ENCODE results near the gene BMPR1A. TPM values are rescaled to one million over a fixed set of nuclear protein-coding genes. Genes with fewer than 3 reads are reported as not detected.

Gene BMPR1A
- total RNA-seq, result 10 to 100 TPM in 1 of 2 donors, 1 to 10 TPM in 1; 7.0 to 11.8 TPM

DNA sequence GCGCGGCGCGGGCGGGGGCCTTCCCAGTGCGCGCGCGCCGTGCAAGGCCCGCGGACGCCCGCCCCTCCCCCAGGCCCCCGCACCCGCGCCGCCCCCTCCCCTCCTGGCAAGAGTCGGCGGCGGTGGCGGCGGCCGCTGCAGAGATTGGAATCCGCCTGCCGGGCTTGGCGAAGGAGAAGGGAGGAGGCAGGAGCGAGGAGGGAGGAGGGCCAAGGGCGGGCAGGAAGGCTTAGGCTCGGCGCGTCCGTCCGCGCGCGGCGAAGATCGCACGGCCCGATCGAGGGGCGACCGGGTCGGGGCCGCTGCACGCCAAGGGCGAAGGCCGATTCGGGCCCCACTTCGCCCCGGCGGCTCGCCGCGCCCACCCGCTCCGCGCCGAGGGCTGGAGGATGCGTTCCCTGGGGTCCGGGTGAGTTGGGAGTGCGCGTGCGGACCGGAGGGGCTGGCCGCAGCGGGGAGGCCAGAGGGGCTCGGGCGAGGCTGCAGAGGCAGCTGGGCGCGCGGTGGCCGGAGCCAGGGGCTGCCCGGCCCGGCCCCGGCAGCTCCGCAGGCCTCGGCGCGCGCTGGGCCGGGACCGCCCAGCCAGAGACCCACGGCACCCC lies at the start of gene BMPR1A:
TSS of gene BMPR1A (plus strand) at position 109 of the 602 bp plus-strand sequence. CDS start 119,400 bp downstream, outside the sequence.
- DNase-seq (no peak), ATAC-seq (replicated peaks in 1 of 2) (peak; percentile 66 to 70)
- Mint-ChIP-seq H3K36me3 (ENCODE audit: insufficient read depth in 2 of 2) (peaks cover 3% of the 10 kb centered on the region in 2 donors), H3K27me3 (ENCODE audit: low read depth) (peaks cover 44% of the 10 kb centered on the region), H3K27ac (peak within 1 kb of the TSS; percentile 87), H3K4me1 (ENCODE audit: low read depth) (peaks cover 43% of the 10 kb centered on the region), H3K4me3 (peak within 1 kb of the TSS; percentile 88 to 95), H3K9me3 (no peaks in the 10 kb centered on the region)

DNA sequence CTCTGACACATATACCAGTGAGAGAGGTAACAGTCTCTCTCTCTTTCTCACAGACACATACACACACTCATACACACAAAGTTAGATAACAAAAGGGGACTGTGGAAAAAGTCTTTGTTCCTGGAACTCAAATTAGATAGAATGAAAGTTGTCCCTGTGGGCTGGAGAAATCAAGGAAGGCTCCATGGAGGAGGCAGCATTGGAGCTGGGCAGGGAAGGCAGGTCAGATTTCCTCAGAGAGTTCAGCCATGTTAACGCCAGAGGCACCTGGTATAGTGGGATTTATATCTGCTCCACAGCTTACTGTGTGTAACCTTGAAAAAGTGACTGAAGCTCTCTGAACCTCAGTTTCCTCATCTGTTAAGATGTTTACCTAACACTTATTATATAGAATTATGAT lies 49.4 kb upstream of the BMPR1A start:
- DNase-seq (no peak), ATAC-seq (replicated peaks in 1 of 2) (no peak)
- Mint-ChIP-seq H3K4me1 (ENCODE audit: low read depth) (peaks cover 18% of the 10 kb centered on the region), H3K27me3 (ENCODE audit: low read depth) (no peaks in the 10 kb centered on the region), H3K9me3 (no peaks in the 10 kb centered on the region), H3K4me3 (no peak overlapping the region), H3K27ac (no peak overlapping the region), H3K36me3 (ENCODE audit: insufficient read depth in 2 of 2) (no peaks in the 10 kb centered on the region)

DNA sequence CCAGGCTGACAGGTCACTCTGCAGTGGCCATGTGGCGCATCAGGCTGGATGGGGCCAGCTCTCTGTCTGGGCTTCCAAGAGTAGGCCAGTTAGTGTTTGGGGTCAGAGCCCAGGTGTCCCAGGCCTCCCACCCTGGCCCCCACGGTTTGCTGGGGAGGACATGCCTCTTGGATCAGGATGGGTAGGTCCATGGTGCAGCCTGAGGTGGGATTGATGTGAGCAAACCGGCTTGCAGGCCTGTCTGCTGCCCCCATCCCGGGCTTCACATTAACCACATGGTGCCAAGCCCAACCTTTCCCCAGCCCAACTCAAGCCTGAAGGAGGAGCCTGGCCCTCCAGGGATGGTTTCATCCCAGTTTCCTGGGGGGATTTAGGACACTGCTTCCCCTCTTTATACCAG lies 48.9 kb upstream of the BMPR1A start:
- Mint-ChIP-seq H3K27ac (no peak overlapping the region), H3K36me3 (ENCODE audit: insufficient read depth in 2 of 2) (no peaks in the 10 kb centered on the region), H3K9me3 (no peaks in the 10 kb centered on the region), H3K27me3 (ENCODE audit: low read depth) (no peaks in the 10 kb centered on the region), H3K4me3 (no peak overlapping the region), H3K4me1 (ENCODE audit: low read depth) (peaks cover 22% of the 10 kb centered on the region)
- DNase-seq (no peak), ATAC-seq (replicated peaks in 1 of 2) (no peak)

DNA sequence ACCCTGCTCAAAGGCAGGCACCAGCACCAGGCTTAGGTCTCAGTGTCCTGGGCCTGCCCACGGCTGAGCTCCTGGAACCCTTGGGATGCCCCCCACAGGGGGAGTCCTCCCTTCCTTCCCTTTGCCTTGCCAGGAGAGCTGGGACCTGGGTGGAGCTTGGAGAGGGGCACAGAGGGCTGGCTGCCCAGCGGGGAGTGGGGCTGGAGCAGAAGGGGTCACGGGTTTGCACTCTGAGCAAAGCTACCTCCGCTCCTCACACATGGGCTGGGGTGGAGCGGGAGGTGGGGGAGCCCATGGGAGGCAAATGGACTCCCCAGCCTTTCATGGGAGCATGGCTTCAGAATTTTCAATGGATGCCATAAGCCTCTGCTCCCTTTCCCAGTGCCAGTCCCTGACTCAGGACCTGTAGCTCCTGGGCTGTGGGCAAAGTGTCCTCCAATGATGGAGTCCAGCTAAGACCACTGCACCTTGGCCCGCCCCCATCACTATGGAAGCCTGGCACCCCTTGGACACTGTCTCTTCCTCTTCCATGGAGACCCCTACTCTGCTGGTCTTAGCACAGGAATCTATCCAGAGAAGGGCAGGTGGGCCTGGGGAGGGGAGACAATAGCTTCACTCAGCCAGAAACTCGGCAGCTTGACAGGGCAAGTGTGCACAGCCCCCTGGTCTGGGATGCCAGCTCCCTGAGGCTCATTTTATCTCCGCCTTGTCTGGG lies 48.2 kb upstream of the BMPR1A start:
- DNase-seq (no peak), ATAC-seq (replicated peaks in 1 of 2) (no peak)
- H3K27ac Mint-ChIP-seq, result no peak overlapping the region
- H3K4me1 Mint-ChIP-seq (ENCODE audit: low read depth), result peaks cover 22% of the 10 kb centered on the region
- no peaks in the 10 kb centered on the region for H3K9me3 Mint-ChIP-seq
- H3K27me3 Mint-ChIP-seq (ENCODE audit: low read depth), result no peaks in the 10 kb centered on the region
- H3K36me3 Mint-ChIP-seq (ENCODE audit: insufficient read depth in 2 of 2), result no peaks in the 10 kb centered on the region
- H3K4me3 Mint-ChIP-seq, result no peak overlapping the region

DNA sequence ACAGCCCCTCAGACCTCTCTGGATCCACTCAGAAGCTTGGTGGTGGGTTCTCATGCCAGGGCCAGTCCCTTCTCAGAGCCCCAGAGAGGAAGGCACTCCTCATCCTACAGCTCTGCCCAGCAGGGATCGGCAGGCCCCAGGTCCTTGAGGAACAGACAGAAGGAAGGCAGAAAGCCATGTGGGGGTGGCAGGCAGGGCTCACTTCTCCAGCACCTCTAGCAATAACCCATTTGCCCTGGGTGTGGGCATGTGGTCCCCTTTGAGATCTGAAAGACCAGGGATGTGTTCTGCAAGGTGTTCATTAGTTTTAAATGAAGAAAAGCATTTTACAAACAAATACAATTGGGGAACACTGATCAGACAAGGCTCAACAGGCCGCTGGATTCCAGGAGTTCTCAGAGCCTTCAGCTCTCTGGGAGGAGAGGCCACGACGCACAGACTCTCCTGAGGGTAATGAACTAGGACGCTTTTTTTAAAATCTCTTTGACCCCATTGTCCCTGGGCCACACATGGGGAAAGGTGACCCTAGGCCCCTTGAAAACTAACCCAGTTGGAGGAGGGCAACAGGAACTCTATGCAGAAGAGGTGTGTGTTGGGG lies 47.5 kb upstream of the BMPR1A start:
- no peak overlapping the region for H3K27ac Mint-ChIP-seq
- no peak for DNase-seq
- peaks cover 22% of the 10 kb centered on the region for H3K4me1 Mint-ChIP-seq (ENCODE audit: low read depth)
- no peak overlapping the region for H3K4me3 Mint-ChIP-seq
- H3K9me3 Mint-ChIP-seq, result no peaks in the 10 kb centered on the region
- no peaks in the 10 kb centered on the region for H3K36me3 Mint-ChIP-seq (ENCODE audit: insufficient read depth in 2 of 2)
- no peak for ATAC-seq (replicated peaks in 1 of 2)
- H3K27me3 Mint-ChIP-seq (ENCODE audit: low read depth), result no peaks in the 10 kb centered on the region

DNA sequence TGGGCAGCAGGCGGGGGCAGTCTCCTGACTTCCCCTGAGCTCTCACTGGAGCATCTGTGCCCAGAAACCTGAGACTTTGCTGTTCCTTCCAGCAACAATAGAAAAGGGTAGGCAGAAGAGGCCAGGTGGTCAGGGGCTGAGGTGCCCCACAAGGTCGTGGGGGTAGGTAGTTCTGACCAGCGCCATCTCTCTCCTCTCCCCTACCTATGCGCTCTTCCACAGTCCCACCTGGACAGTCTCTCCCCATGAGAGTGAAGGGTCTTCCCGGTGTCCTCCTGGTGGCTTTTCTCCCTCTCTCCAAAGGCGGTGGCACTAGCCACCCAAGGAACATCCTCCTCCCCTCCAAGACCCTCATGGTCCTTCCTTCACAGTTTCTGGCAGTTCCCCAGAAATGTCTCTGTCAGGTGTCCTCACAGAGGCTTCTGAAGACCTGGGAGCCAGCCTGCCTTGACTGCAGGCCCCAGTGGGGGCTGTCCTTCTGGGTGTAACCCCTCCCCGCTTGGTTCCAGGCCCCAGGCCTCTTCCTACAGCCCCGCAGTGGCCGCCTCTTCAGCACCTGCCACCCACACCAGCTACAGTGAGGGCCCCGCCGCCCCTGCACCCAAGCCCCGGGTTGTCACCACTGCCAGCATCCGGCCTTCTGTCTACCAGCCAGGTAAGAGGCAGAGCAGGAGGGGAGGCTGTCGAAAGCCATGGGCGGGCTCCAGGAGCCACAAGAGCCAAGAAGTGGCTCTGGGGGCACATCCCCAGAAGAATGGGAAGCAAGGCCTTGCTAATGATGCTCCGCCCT lies 46.8 kb upstream of the BMPR1A start:
- no peak for DNase-seq
- H3K27ac Mint-ChIP-seq, result peak overlapping the region; percentile 95
- ATAC-seq (replicated peaks in 1 of 2), result no peak
- H3K36me3 Mint-ChIP-seq (ENCODE audit: insufficient read depth in 2 of 2), result no peaks in the 10 kb centered on the region
- H3K4me3 Mint-ChIP-seq, result peak overlapping the region; percentile 89 to 96
- peaks cover 22% of the 10 kb centered on the region for H3K4me1 Mint-ChIP-seq (ENCODE audit: low read depth)
- no peaks in the 10 kb centered on the region for H3K9me3 Mint-ChIP-seq
- H3K27me3 Mint-ChIP-seq (ENCODE audit: low read depth), result no peaks in the 10 kb centered on the region

DNA sequence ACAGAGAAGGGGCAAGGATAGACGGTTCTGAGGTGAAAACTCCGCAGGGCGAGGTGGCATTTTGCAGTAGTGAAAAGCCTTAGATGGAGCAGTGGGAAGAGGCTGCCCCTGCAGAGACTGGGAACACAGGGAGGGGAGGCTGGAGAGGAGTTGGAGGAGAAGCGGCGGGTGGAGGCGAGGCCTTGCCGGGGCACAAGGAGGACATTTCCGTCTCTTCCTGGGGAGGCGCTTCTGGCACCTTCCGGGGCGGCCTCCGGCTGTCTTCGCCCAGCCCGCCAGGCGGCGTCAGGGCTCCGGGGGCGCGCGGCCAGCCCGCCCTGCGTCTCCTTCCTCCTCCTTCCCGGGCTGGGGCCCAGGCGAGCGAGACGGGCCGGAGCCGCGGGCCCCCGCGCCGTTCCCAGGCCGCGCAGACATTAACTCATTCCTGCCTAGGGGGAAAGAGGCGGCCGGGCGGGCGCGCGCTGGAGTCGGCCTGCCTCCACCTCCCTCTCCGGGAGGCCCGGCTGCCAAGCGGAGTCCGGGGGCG lies 45.4 kb upstream of the BMPR1A start:
- Mint-ChIP-seq H3K4me1 (ENCODE audit: low read depth) (peaks cover 22% of the 10 kb centered on the region), H3K27me3 (ENCODE audit: low read depth) (no peaks in the 10 kb centered on the region), H3K36me3 (ENCODE audit: insufficient read depth in 2 of 2) (no peaks in the 10 kb centered on the region), H3K9me3 (no peaks in the 10 kb centered on the region), H3K27ac (peak overlapping the region; percentile 95), H3K4me3 (peak overlapping the region; percentile 89 to 96)
- ATAC-seq (replicated peaks in 1 of 2), result peak; percentile 91 to 93
- DNase-seq, result peak; percentile 88 to 92

DNA sequence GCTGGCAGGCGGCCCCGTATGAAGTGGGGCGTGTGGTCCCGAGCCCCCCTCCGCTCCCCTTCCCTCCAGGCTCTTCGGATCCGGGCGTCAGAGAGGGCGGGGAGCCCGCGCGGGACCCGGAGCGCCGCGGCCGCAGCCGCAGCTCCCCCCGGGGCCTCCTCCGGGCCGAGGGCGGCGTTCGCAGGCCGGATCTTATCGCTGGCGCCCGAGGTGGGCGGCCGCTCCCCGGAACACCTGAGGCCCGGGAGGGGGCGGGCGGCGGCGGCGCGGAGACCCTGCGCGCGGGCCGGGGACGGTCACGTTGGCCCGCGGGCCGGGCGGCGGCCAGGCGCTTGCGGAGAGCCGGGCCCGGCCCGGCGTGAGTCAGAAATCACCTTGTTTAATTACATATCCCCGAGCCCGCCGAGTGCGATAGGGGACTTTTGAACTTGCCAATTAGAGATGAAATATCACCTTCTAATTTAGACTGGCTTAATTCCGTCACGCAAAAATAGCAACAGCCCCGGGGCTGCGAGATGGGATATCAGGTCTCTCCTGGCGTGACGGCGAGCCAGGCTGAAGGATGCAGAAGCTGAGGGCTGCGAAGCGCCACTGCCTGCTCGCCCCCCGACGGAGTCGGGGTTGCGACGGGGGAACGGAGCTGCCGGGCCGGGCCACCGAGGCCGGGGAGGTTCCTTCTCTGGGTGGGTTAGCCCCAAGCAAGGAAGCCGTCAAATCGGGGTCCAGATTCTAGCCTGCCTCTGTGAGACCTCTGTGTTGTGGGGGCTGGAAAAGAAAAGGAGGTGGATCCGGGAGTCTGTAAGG lies 44.7 kb upstream of the BMPR1A start:
- DNase-seq (peak; percentile 64 to 73), ATAC-seq (replicated peaks in 1 of 2) (peak; percentile 66 to 69)
- Mint-ChIP-seq H3K36me3 (ENCODE audit: insufficient read depth in 2 of 2) (no peaks in the 10 kb centered on the region), H3K27ac (peak overlapping the region; percentile 97), H3K9me3 (no peaks in the 10 kb centered on the region), H3K4me3 (peak overlapping the region; percentile 96), H3K27me3 (ENCODE audit: low read depth) (no peaks in the 10 kb centered on the region), H3K4me1 (ENCODE audit: low read depth) (peaks cover 22% of the 10 kb centered on the region)

DNA sequence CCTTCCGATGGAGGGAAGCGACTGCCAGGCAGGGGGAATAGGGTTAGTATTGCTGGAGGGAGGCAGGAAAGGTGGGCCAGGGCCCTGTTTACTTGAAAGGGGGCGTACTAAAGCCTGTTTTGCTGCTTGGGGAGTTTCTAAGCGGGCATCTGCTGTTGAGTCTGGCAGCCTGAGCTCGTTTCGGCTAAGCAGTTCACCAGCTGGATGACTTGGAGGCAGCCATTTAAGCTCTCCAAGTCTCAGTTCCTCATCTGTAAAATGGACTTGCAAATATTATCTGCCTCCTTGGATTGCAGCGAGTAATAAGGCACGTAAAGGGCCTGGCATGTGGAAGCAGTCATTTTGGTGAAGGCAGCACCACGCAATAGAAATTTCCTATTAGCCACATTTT lies 44.1 kb upstream of the BMPR1A start:
- H3K36me3 Mint-ChIP-seq (ENCODE audit: insufficient read depth in 2 of 2), result no peaks in the 10 kb centered on the region
- peak overlapping the region; percentile 97 for H3K27ac Mint-ChIP-seq
- no peaks in the 10 kb centered on the region for H3K27me3 Mint-ChIP-seq (ENCODE audit: low read depth)
- H3K4me1 Mint-ChIP-seq (ENCODE audit: low read depth), result peaks cover 22% of the 10 kb centered on the region
- H3K9me3 Mint-ChIP-seq, result no peaks in the 10 kb centered on the region
- H3K4me3 Mint-ChIP-seq, result peak overlapping the region; percentile 89 to 96
- no peak for DNase-seq
- no peak for ATAC-seq (replicated peaks in 1 of 2)

DNA sequence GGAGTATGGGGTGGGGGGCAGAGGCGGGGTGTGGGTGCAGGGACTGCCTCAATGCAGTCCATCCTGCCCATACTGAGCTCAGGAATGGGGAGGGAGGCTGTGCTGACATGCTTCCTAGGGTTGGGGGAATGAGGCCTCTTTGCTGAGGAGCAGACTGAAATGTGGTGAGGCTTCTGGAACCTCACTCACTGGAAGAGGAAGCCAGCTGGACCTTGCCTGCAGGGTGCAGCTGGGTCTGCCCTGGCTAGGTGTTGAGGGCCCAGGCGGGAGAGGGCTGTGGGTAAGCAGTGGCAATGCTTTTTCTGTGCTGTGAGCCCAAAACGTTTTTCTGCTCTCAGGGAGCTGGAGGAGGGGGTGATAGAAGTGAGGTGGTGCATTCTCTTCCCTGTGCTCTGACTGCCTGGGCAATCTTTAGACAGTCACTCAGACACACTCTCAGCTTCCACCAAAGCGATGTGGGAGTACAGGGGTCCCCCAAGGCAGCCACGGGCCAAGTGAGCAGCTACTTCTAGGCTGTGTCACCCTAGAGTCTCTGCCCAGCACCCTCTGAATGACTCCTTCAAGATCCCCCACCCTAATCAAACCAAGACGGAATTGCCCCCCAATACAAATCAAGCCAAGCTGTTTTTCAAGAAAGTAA lies 41.1 kb upstream of the BMPR1A start:
- H3K36me3 Mint-ChIP-seq (ENCODE audit: insufficient read depth in 2 of 2), result no peaks in the 10 kb centered on the region
- no peaks in the 10 kb centered on the region for H3K9me3 Mint-ChIP-seq
- H3K4me1 Mint-ChIP-seq (ENCODE audit: low read depth), result peaks cover 14% of the 10 kb centered on the region
- no peak overlapping the region for H3K27ac Mint-ChIP-seq
- DNase-seq, result no peak
- ATAC-seq (replicated peaks in 1 of 2), result no peak
- H3K4me3 Mint-ChIP-seq, result no peak overlapping the region
- H3K27me3 Mint-ChIP-seq (ENCODE audit: low read depth), result no peaks in the 10 kb centered on the region

DNA sequence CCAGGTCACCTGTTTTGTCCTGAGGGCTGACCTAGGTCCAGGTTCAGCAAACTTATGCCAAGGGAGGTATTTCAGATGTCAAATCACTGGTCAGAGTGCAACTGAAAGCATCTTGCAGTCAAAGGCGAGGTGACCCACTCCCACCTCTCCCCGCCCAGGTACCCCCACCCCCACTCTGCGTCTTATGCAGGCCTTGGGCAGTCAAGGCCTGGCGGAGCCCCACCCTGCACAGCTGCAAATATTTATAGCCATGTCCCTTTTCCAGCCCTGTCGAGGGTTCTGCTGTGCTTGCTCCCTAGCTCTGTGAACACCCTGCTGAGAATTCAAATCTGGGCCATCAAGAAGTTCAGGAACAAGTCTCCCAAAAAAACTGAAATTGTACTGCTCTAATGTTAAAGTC lies 40.6 kb upstream of the BMPR1A start:
- no peaks in the 10 kb centered on the region for H3K9me3 Mint-ChIP-seq
- ATAC-seq (replicated peaks in 1 of 2) (no peak), DNase-seq (no peak)
- no peaks in the 10 kb centered on the region for H3K27me3 Mint-ChIP-seq (ENCODE audit: low read depth)
- peaks cover 8% of the 10 kb centered on the region for H3K4me1 Mint-ChIP-seq (ENCODE audit: low read depth)
- H3K36me3 Mint-ChIP-seq (ENCODE audit: insufficient read depth in 2 of 2), result no peaks in the 10 kb centered on the region
- no peak overlapping the region for H3K4me3 Mint-ChIP-seq
- H3K27ac Mint-ChIP-seq, result no peak overlapping the region

DNA sequence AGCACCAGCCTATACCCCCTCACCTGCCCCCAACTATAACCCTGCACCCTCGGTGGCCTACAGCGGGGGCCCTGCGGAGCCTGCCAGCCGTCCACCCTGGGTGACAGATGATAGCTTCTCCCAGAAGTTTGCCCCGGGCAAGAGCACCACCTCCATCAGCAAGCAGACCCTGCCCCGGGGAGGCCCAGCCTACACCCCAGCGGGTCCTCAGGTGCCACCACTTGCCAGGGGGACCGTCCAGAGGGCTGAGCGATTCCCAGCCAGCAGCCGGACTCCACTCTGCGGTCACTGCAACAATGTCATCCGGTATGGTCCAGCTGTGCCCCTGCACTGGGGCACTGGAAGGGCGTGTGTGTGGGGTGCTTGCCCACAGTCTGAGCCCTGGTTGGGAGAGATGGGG lies 40.0 kb upstream of the BMPR1A start:
- Mint-ChIP-seq H3K4me1 (ENCODE audit: low read depth) (peaks cover 5% of the 10 kb centered on the region), H3K9me3 (no peaks in the 10 kb centered on the region), H3K36me3 (ENCODE audit: insufficient read depth in 2 of 2) (no peaks in the 10 kb centered on the region), H3K4me3 (no peak overlapping the region), H3K27me3 (ENCODE audit: low read depth) (peaks cover 4% of the 10 kb centered on the region), H3K27ac (no peak overlapping the region)
- no peak for DNase-seq
- no peak for ATAC-seq (replicated peaks in 1 of 2)

Measured in activated T-cell treated with anti-CD3 and anti-CD28 coated beads, Interleukin-2, amount 50 U/mL, for 72 hours (primary cell).